Activated T-cell treated with anti-CD3 and anti-CD28 coated beads, Interleukin-2, amount 50 U/mL, for 24 hours (primary cell): Measurements from ENCODE around the gene FOXG1.

ENCODE experiments used
- DNase-seq: peaks from one replicate; pipeline ENCODE4 v3.0.0-alpha.2; 2020
- H3K27ac Mint-ChIP-seq: 2 replicates; pipeline ENCODE4 v1.8.0; 2020; ENCODE audit warnings: mild to moderate bottlenecking, mixed read lengths
- H3K27me3 Mint-ChIP-seq: 2 replicates; pipeline ENCODE4 v1.8.0; 2020; ENCODE audit warnings: mixed read lengths
- H3K36me3 Mint-ChIP-seq: 2 replicates; pipeline ENCODE4 v1.8.0; 2020; ENCODE audit warnings: low read depth, mixed read lengths
- H3K4me1 Mint-ChIP-seq: 2 replicates; pipeline ENCODE4 v1.8.0; 2020; ENCODE audit warnings: low read depth, mixed read lengths
- H3K4me3 Mint-ChIP-seq: 2 replicates; pipeline ENCODE4 v1.8.0; 2020; ENCODE audit warnings: mild to moderate bottlenecking, moderate library complexity, mixed read lengths
- H3K9me3 Mint-ChIP-seq: 2 replicates; pipeline ENCODE4 v1.8.0; 2020; ENCODE audit warnings: mixed read lengths

FOXG1 gene

GRCh38 chr14:28767030-28767852 is 654 bp downstream of the FOXG1 start:
- Mint-ChIP-seq H3K4me1 (peaks cover 18% of the 10 kb centered on the region), H3K4me3 (peak overlapping the region; percentile 29), H3K27me3 (peaks cover 66% of the 10 kb centered on the region), H3K27ac (peak overlapping the region; percentile 26), H3K9me3 (peaks cover 7% of the 10 kb centered on the region), H3K36me3 (peaks cover 4% of the 10 kb centered on the region)
- no peak for DNase-seq

DNA sequence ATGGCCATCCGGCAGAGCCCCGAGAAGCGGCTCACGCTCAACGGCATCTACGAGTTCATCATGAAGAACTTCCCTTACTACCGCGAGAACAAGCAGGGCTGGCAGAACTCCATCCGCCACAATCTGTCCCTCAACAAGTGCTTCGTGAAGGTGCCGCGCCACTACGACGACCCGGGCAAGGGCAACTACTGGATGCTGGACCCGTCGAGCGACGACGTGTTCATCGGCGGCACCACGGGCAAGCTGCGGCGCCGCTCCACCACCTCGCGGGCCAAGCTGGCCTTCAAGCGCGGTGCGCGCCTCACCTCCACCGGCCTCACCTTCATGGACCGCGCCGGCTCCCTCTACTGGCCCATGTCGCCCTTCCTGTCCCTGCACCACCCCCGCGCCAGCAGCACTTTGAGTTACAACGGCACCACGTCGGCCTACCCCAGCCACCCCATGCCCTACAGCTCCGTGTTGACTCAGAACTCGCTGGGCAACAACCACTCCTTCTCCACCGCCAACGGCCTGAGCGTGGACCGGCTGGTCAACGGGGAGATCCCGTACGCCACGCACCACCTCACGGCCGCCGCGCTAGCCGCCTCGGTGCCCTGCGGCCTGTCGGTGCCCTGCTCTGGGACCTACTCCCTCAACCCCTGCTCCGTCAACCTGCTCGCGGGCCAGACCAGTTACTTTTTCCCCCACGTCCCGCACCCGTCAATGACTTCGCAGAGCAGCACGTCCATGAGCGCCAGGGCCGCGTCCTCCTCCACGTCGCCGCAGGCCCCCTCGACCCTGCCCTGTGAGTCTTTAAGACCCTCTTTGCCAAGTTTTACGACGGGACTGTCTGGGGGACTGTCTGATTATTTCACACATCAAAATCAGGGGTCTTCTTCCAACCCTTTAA is 1.5 kb downstream of the FOXG1 start:
- H3K4me3 Mint-ChIP-seq = peak overlapping the region; percentile 29

DNA sequence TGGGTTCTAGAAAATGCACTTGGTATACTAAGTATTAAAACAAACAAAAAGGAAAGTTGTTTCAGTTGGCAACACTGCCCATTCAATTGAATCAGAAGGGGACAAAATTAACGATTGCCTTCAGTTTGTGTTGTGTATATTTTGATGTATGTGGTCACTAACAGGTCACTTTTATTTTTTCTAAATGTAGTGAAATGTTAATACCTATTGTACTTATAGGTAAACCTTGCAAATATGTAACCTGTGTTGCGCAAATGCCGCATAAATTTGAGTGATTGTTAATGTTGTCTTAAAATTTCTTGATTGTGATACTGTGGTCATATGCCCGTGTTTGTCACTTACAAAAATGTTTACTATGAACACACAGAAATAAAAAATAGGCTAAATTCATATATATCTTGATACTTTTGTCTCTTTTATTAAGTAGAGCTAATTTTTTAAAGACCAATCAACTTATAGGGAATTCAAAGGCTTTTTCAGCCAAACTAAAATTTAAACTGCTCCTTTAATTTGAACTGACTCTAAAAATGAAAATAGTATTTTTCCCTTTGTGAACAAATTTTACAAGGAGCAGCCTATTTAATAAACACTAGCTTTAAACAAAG is 2.8 kb downstream of the FOXG1 start:
- peaks cover 7% of the 10 kb centered on the region for H3K36me3 Mint-ChIP-seq
- no peak overlapping the region for H3K27ac Mint-ChIP-seq
- no peak for DNase-seq
- peaks cover 17% of the 10 kb centered on the region for H3K9me3 Mint-ChIP-seq
- peaks cover 18% of the 10 kb centered on the region for H3K4me1 Mint-ChIP-seq
- H3K27me3 Mint-ChIP-seq = peaks cover 69% of the 10 kb centered on the region
- no peak overlapping the region for H3K4me3 Mint-ChIP-seq

More for the DNA sequence above, 1.5 kb downstream of the FOXG1 start:
- H3K4me1 Mint-ChIP-seq = peaks cover 18% of the 10 kb centered on the region
- H3K27ac Mint-ChIP-seq = peak overlapping the region; percentile 68
- H3K36me3 Mint-ChIP-seq = peaks cover 4% of the 10 kb centered on the region
- H3K9me3 Mint-ChIP-seq = peaks cover 7% of the 10 kb centered on the region
- peaks cover 66% of the 10 kb centered on the region for H3K27me3 Mint-ChIP-seq
- DNase-seq = no peak

DNA sequence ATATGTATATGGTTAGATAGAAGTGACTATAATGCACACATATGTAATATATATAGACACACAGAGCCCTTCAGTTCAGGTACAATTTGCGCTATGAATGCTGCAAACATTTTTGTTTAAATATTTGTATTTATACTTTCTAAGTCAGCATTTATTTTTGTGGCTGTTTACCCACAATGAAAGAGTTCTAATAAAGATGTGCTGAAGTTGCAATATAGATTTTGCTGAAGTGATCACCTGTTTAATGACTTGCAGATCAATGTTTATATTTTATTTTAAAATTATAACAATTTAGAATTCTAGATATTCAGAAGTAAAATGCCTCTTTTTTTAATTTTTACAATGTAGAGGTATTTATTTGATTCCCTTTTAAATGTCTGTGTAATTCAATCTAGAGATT is 3.5 kb downstream of the FOXG1 start:
- no peak overlapping the region for H3K4me3 Mint-ChIP-seq
- peaks cover 17% of the 10 kb centered on the region for H3K9me3 Mint-ChIP-seq
- H3K27me3 Mint-ChIP-seq = peaks cover 71% of the 10 kb centered on the region
- peaks cover 18% of the 10 kb centered on the region for H3K4me1 Mint-ChIP-seq
- DNase-seq = no peak
- peaks cover 7% of the 10 kb centered on the region for H3K36me3 Mint-ChIP-seq
- H3K27ac Mint-ChIP-seq = no peak overlapping the region

DNA sequence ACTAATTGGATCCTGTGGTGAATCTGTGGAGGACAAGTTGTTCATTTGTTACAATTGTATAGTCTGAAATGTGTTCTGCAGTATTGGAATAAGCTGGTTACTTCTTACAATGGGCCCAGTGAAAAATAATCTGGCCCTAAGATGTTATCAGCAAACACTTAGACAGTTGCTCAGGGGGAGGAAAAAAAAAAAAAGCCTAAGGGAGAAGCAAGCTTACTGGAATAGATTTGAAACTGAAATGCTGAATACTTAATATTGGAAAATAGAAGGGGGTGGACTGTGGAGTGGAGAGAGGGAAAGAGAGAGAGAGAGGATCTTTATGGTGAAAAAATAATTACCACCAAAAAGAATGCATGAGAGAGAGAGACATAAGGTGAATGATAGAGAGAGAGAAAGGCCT is 4.0 kb downstream of the FOXG1 start:
- Mint-ChIP-seq H3K27me3 (peaks cover 71% of the 10 kb centered on the region), H3K36me3 (peaks cover 7% of the 10 kb centered on the region)
- no peak for DNase-seq

DNA sequence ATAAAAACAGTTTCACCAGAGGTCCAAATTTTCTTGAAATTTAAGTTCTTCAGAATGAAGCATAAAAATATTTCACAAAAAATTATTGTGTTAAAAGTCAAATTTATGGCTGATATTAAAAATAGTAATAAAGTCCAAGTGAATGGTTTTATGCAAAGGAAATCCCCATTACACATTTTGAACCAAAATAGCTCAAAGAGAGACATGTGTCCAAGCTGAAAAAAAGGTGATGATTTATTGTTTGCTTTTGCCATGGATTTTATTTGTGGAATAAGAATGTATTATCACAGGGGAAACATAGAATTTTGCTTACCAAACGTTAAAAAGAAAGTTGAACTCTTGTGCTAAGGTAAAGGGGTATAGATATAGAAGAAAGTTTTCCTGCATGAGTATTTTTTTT is 4.6 kb downstream of the FOXG1 start:
- DNase-seq = no peak
- Mint-ChIP-seq H3K4me1 (peaks cover 10% of the 10 kb centered on the region), H3K9me3 (peaks cover 24% of the 10 kb centered on the region), H3K27me3 (peaks cover 71% of the 10 kb centered on the region), H3K36me3 (peaks cover 7% of the 10 kb centered on the region), H3K27ac (no peak overlapping the region), H3K4me3 (no peak overlapping the region)

More for the DNA sequence above, 4.0 kb downstream of the FOXG1 start:
- no peak overlapping the region for H3K4me3 Mint-ChIP-seq
- peaks cover 22% of the 10 kb centered on the region for H3K9me3 Mint-ChIP-seq
- H3K27ac Mint-ChIP-seq = no peak overlapping the region
- H3K4me1 Mint-ChIP-seq = peaks cover 14% of the 10 kb centered on the region

- Mint-ChIP-seq H3K9me3 (peaks cover 24% of the 10 kb centered on the region), H3K36me3 (peaks cover 7% of the 10 kb centered on the region), H3K27me3 (peaks cover 79% of the 10 kb centered on the region), H3K4me3 (no peak overlapping the region), H3K4me1 (peaks cover 8% of the 10 kb centered on the region), H3K27ac (no peak overlapping the region)
- no peak for DNase-seq
These were observed 6.0 kb downstream of the FOXG1 start for GRCh38 chr14:28772613-28773012.

GRCh38 chr14:28773176-28773575 is 6.6 kb downstream of the FOXG1 start:
- Mint-ChIP-seq H3K9me3 (peaks cover 21% of the 10 kb centered on the region), H3K27ac (no peak overlapping the region), H3K4me1 (peaks cover 3% of the 10 kb centered on the region), H3K27me3 (peaks cover 79% of the 10 kb centered on the region), H3K36me3 (peaks cover 4% of the 10 kb centered on the region), H3K4me3 (no peak overlapping the region)
- DNase-seq = no peak

- Mint-ChIP-seq H3K27ac (no peak overlapping the region), H3K9me3 (peaks cover 17% of the 10 kb centered on the region), H3K27me3 (peaks cover 78% of the 10 kb centered on the region), H3K4me1 (no peaks in the 10 kb centered on the region), H3K4me3 (no peak overlapping the region), H3K36me3 (peaks cover 3% of the 10 kb centered on the region)
- no peak for DNase-seq
These were observed 7.5 kb downstream of the FOXG1 start for GRCh38 chr14:28773861-28774691.

- no peaks in the 10 kb centered on the region for H3K4me1 Mint-ChIP-seq
- peaks cover 76% of the 10 kb centered on the region for H3K27me3 Mint-ChIP-seq
- no peak overlapping the region for H3K27ac Mint-ChIP-seq
- no peak overlapping the region for H3K4me3 Mint-ChIP-seq
- no peak for DNase-seq
- H3K9me3 Mint-ChIP-seq = peaks cover 17% of the 10 kb centered on the region
- peaks cover 3% of the 10 kb centered on the region for H3K36me3 Mint-ChIP-seq
These were observed 8.5 kb downstream of the FOXG1 start for GRCh38 chr14:28774764-28775735.

GRCh38 chr14:28776482-28777266 is 10.1 kb downstream of the FOXG1 start:
- Mint-ChIP-seq H3K4me3 (no peak overlapping the region), H3K27ac (no peak overlapping the region), H3K4me1 (no peaks in the 10 kb centered on the region), H3K36me3 (peaks cover 3% of the 10 kb centered on the region), H3K9me3 (peaks cover 22% of the 10 kb centered on the region), H3K27me3 (peaks cover 77% of the 10 kb centered on the region)
- DNase-seq = no peak

- peaks cover 22% of the 10 kb centered on the region for H3K9me3 Mint-ChIP-seq
- H3K4me1 Mint-ChIP-seq = no peaks in the 10 kb centered on the region
- H3K27ac Mint-ChIP-seq = no peak overlapping the region
- no peak for DNase-seq
- H3K36me3 Mint-ChIP-seq = peaks cover 3% of the 10 kb centered on the region
- H3K27me3 Mint-ChIP-seq = peaks cover 81% of the 10 kb centered on the region
- no peak overlapping the region for H3K4me3 Mint-ChIP-seq
These were observed 11.0 kb downstream of the FOXG1 start for GRCh38 chr14:28777471-28778137.
